Fibroblast of mammary gland (primary cell): ENCODE results near the gene KDM8.
"Not testable (repeated sequence)": the region's sequence is repeated elsewhere in the genome, so short reads cannot be mapped to it uniquely, and the experiment has no call there.

Experiments
- DNase-seq: peaks from one replicate; pipeline ENCODE4 v3.0.0-alpha.2; 2010; ENCODE audit warnings: low read depth
- H3K4me3 ChIP-seq: 2 replicates; pipeline ENCODE4 v1.5.1; 2011; ENCODE audit warnings: low read depth, mild to moderate bottlenecking, low read length, moderate library complexity; ENCODE audit not compliant: control insufficient read depth
- CTCF ChIP-seq: conservative IDR thresholded peaks from 2 replicates; pipeline ENCODE4 v1.5.1; 2011; ENCODE audit warnings: low read depth, low read length, inconsistent platforms; ENCODE audit not compliant: control insufficient read depth, insufficient read depth

KDM8 gene

GRCh38 chr16:27197004-27197403, 6.3 kb upstream of the KDM8 start:
- no peak overlapping the region for H3K4me3 ChIP-seq
- DNase-seq, result no peak
- no peak for TF ChIP-seq CTCF

GRCh38 chr16:27198451-27199234, 4.7 kb upstream of the KDM8 start:
- DNase-seq, result no peak
- H3K4me3 ChIP-seq, result no peak overlapping the region
- no peak for TF ChIP-seq CTCF

- no peak for TF ChIP-seq CTCF
- H3K4me3 ChIP-seq, result no peak overlapping the region
- DNase-seq, result no peak
Observed at GRCh38 chr16:27199235-27199586, 4.1 kb upstream of the KDM8 start.

GRCh38 chr16:27199736-27200135, 3.6 kb upstream of the KDM8 start:
- H3K4me3 ChIP-seq, result no peak overlapping the region
- no peak for TF ChIP-seq CTCF
- no peak for DNase-seq

- DNase-seq, H3K4me3 ChIP-seq: not testable (repeated sequence)
Observed at GRCh38 chr16:27200914-27201313, 2.4 kb upstream of the KDM8 start.

- peak; percentile 89 for DNase-seq
- H3K4me3 ChIP-seq, result peak overlapping the region; percentile 87
- no peak for TF ChIP-seq CTCF
Observed at GRCh38 chr16:27202923-27203506, 311 bp upstream of the KDM8 start.

GRCh38 chr16:27204312-27204915, 1.1 kb downstream of the KDM8 start:
- peak overlapping the region; percentile 87 for H3K4me3 ChIP-seq
- DNase-seq, result no peak
- TF ChIP-seq CTCF, result no peak
